Measurements from ENCODE around the gene SULT1A3. TPM values are rescaled to one million over a fixed set of nuclear protein-coding genes. Genes with fewer than 3 reads are reported as not detected.
A peak's percentile ranks its signal among the peaks of the same experiment; 100 is the strongest.
"Not testable (repeated sequence)": the region's sequence is repeated elsewhere in the genome, so short reads cannot be mapped to it uniquely, and the experiment has no call there.

Gene SULT1A3
- polyA plus RNA-seq, 2 of the 4 experiments (the other 2 are of a cell fraction), result 8.0 to 8.8 TPM

- 94% methylated on average over 15 of the region's 23 CpGs for WGBS (ENCODE audit: missing lambda C conversion rate)
- Histone ChIP-seq H3K9me3 (no peaks in the 10 kb centered on the region), H3K4me3 (no peak overlapping the region), H3K27ac (no peak overlapping the region), H3K4me2 (no peak overlapping the region), H3K4me1 (peaks cover 20% of the 10 kb centered on the region; the same call in 2 of the 3 replicates)
- DNase-seq (ENCODE audit: low read depth in 1 of 2, low spot score in 1 of 2), result no peak
- TF ChIP-seq MYC (IDR thresholded peaks at IDR 0.05; ENCODE audit: borderline replicate concordance, low read length) (no peak), PBX3 (IDR thresholded peaks at IDR 0.05) (no peak), HES2 (IDR thresholded peaks at IDR 0.05) (no peak), CHD4 (IDR thresholded peaks at IDR 0.05; ENCODE audit: borderline replicate concordance) (no peak)
- ChIA-PET POLR2A (no interaction called here), CTCF (interaction anchor here (0.8 to 1.5 kb wide), 5 partner anchors 10 to 70 kb away, joined by 3 to 8 read pairs (median 4); no protein-coding TSS in a partner anchor)
- FAIRE-seq, result no peak
- ATAC-seq, result no peak
Measured at GRCh38 chr16:30187971-30188561, 11.0 kb upstream of the SULT1A3 start.

- POLR2A ChIA-PET; H3K4me1 ChIP-seq; H3K4me3 ChIP-seq; H3K4me2 ChIP-seq; CTCF ChIA-PET; ATAC-seq; H3K9me3 ChIP-seq; FAIRE-seq; DNase-seq (ENCODE audit: low read depth in 1 of 2, low spot score in 1 of 2); H3K27ac ChIP-seq: not testable (repeated sequence)
- WGBS (ENCODE audit: missing lambda C conversion rate), result no CpG with 5 or more reads among the region's 12 CpGs
Measured at GRCh38 chr16:30191158-30191557, 7.9 kb upstream of the SULT1A3 start.

GRCh38 chr16:30193098-30193497 lies 6.0 kb upstream of the SULT1A3 start:
- H3K9me3 ChIP-seq; DNase-seq (ENCODE audit: low read depth in 1 of 2, low spot score in 1 of 2); CTCF ChIA-PET; H3K27ac ChIP-seq; H3K4me3 ChIP-seq; H3K4me1 ChIP-seq; H3K4me2 ChIP-seq; POLR2A ChIA-PET; FAIRE-seq: not testable (repeated sequence)
- ATAC-seq, result peak; percentile 51 to 57
- no CpG with 5 or more reads among the region's 21 CpGs for WGBS (ENCODE audit: missing lambda C conversion rate)

GRCh38 chr16:30193615-30194014 lies 5.4 kb upstream of the SULT1A3 start, which contains the start of the genes BOLA2B and SLX1A:
Gene BOLA2B, minus strand, starts transcription at chr16:30193666. Its CDS starts 71 bp downstream, at chr16:30193595.
Gene SLX1A, plus strand, starts transcription at chr16:30193875. Its CDS starts 210 bp downstream, at chr16:30194085.
- peak within 1 kb of the TSS; percentile 66; the same call in 2 of the 3 replicates for H3K4me2 ChIP-seq
- DNase-seq (ENCODE audit: low read depth in 1 of 2, low spot score in 1 of 2); H3K4me1 ChIP-seq; POLR2A ChIA-PET; CTCF ChIA-PET; H3K9me3 ChIP-seq: not testable (repeated sequence)
- ATAC-seq, result peak; percentile 90 to 95
- no CpG with 5 or more reads among the region's 34 CpGs for WGBS (ENCODE audit: missing lambda C conversion rate)
- H3K4me3 ChIP-seq, result peak within 1 kb of the TSS; percentile 37; the same call in 1 of the 3 replicates
- H3K27ac ChIP-seq, result 0 out of 6 replicates have a peak within 1 kb of the TSS, but pooled peaks of 1 of the 2 experiments have one; percentile 70
- FAIRE-seq, result peak; percentile 99

- H3K27ac ChIP-seq, result 0 out of 6 replicates have a peak overlapping the region, but pooled peaks of 1 of the 2 experiments have one; percentile 70
- H3K4me1 ChIP-seq; DNase-seq (ENCODE audit: low read depth in 1 of 2, low spot score in 1 of 2); H3K9me3 ChIP-seq; CTCF ChIA-PET; FAIRE-seq; POLR2A ChIA-PET: not testable (repeated sequence)
- peak overlapping the region; percentile 37; the same call in 1 of the 3 replicates for H3K4me3 ChIP-seq
- H3K4me2 ChIP-seq, result peak overlapping the region; percentile 66; the same call in 2 of the 3 replicates
- WGBS (ENCODE audit: missing lambda C conversion rate), result 62% methylated on average over 24 of the region's 60 CpGs
- peak; percentile 75 to 84 for ATAC-seq
Measured at GRCh38 chr16:30194172-30194925, 4.7 kb upstream of the SULT1A3 start.

GRCh38 chr16:30197001-30197400 lies 2.1 kb upstream of the SULT1A3 start:
- WGBS (ENCODE audit: missing lambda C conversion rate), result no CpG with 5 or more reads among the region's 2 CpGs
- H3K4me2 ChIP-seq; H3K4me1 ChIP-seq; H3K27ac ChIP-seq; FAIRE-seq; H3K4me3 ChIP-seq; H3K9me3 ChIP-seq; CTCF ChIA-PET; DNase-seq (ENCODE audit: low read depth in 1 of 2, low spot score in 1 of 2); ATAC-seq; POLR2A ChIA-PET: not testable (repeated sequence)

- H3K4me3 ChIP-seq; POLR2A ChIA-PET; H3K4me2 ChIP-seq; H3K27ac ChIP-seq; H3K4me1 ChIP-seq; DNase-seq (ENCODE audit: low read depth in 1 of 2, low spot score in 1 of 2); FAIRE-seq; CTCF ChIA-PET; H3K9me3 ChIP-seq: not testable (repeated sequence)
- WGBS (ENCODE audit: missing lambda C conversion rate), result no CpG with 5 or more reads among the region's 15 CpGs
- ATAC-seq, result peak; percentile 73 to 76
Measured at GRCh38 chr16:30199608-30200343, 721 bp downstream of the SULT1A3 start.

- H3K4me1 ChIP-seq; CTCF ChIA-PET; FAIRE-seq; DNase-seq (ENCODE audit: low read depth in 1 of 2, low spot score in 1 of 2); H3K9me3 ChIP-seq; POLR2A ChIA-PET: not testable (repeated sequence)
- ATAC-seq, result peak; percentile 60 to 71
- WGBS (ENCODE audit: missing lambda C conversion rate), result under 1% methylated on average over 18 of the region's 52 CpGs
- Histone ChIP-seq H3K27ac (peak overlapping the region; percentile 60 to 81; a peak in 4 of 6 replicates), H3K4me3 (peak overlapping the region; percentile 56), H3K4me2 (peak overlapping the region; percentile 81)
Measured at GRCh38 chr16:30205541-30206236, 6.6 kb downstream of the SULT1A3 start.

- H3K4me2 ChIP-seq, result peak overlapping the region; percentile 81
- H3K4me3 ChIP-seq, result peak overlapping the region; percentile 56
- H3K4me1 ChIP-seq; DNase-seq (ENCODE audit: low read depth in 1 of 2, low spot score in 1 of 2); POLR2A ChIA-PET; FAIRE-seq; CTCF ChIA-PET; H3K9me3 ChIP-seq: not testable (repeated sequence)
- peak; percentile 54 to 65 for ATAC-seq
- peak overlapping the region; percentile 60 to 81; a peak in 4 of 6 replicates for H3K27ac ChIP-seq
- no CpG with 5 or more reads among the region's 33 CpGs for WGBS (ENCODE audit: missing lambda C conversion rate)
Measured at GRCh38 chr16:30206252-30206651, 7.2 kb downstream of the SULT1A3 start.

All from A549 (cell line).